MM.1S (cell line): ENCODE measurements around the gene POLR2J.
"Not testable (repeated sequence)": the region's sequence is repeated elsewhere in the genome, so short reads cannot be mapped to it uniquely, and the experiment has no call there.

Experiments
- DNase-seq: peaks from one replicate; pipeline ENCODE4 v3.0.0-alpha.2; 2015
- H2AFZ ChIP-seq: fragments of 300-600 bp; sonication (generic); 2 replicates; pipeline ENCODE4 v1.6.0; 2016; ENCODE audit warnings: antibody characterized with exemption, low read length
- H3F3A ChIP-seq: fragments of 300-600 bp; sonication (generic); 2 replicates; pipeline ENCODE4 v1.6.1; 2016; ENCODE audit warnings: mild to moderate bottlenecking, antibody characterized with exemption, low read length, moderate library complexity, mixed read lengths; ENCODE audit not compliant: insufficient read depth
- H3K27ac ChIP-seq: fragments of 300-600 bp; sonication (generic); 2 replicates; pipeline ENCODE4 v1.5.1; 2016; ENCODE audit warnings: mild to moderate bottlenecking, low read length
- H3K27me3 ChIP-seq: fragments of 300-600 bp; sonication (generic); replicated peaks from 2 replicates; pipeline ENCODE4 v1.6.0; 2016; ENCODE audit warnings: low read length; ENCODE audit not compliant: insufficient read depth
- H3K36me3 ChIP-seq: fragments of 300-600 bp; sonication (generic); replicated peaks from 2 replicates; pipeline ENCODE4 v1.6.1; 2016; ENCODE audit warnings: mild to moderate bottlenecking, low read length, mixed read lengths; ENCODE audit not compliant: insufficient read depth
- H3K4me1 ChIP-seq: fragments of 300-600 bp; sonication (generic); 2 replicates; pipeline ENCODE4 v1.6.1; 2016; ENCODE audit warnings: low read length, mixed read lengths
- H3K4me2 ChIP-seq: fragments of 300-600 bp; sonication (generic); 2 replicates; pipeline ENCODE4 v1.6.0; 2016; ENCODE audit warnings: low read depth, low read length
- H3K4me3 ChIP-seq: fragments of 300-600 bp; sonication (generic); 2 replicates; pipeline ENCODE4 v1.5.1; 2016; ENCODE audit warnings: low read length, mixed read lengths
- H3K79me2 ChIP-seq: fragments of 300-600 bp; sonication (generic); 2 replicates; pipeline ENCODE4 v1.6.1; 2016; ENCODE audit warnings: mixed run types, low read length, mixed read lengths
- H3K9ac ChIP-seq: fragments of 300-600 bp; sonication (generic); 2 replicates; pipeline ENCODE4 v1.6.1; 2016; ENCODE audit warnings: low read length, mixed read lengths
- H3K9me2 ChIP-seq: fragments of 300-600 bp; sonication (generic); replicated peaks from 2 replicates; pipeline ENCODE4 v1.6.1; 2016; ENCODE audit warnings: mild to moderate bottlenecking, low read length, mixed read lengths; ENCODE audit not compliant: insufficient read depth
- H3K9me3 ChIP-seq: fragments of 300-600 bp; sonication (generic); replicated peaks from 2 replicates; pipeline ENCODE4 v1.6.1; 2016; ENCODE audit warnings: mild to moderate bottlenecking, low read length, mixed read lengths; ENCODE audit not compliant: insufficient read depth
- H4K20me1 ChIP-seq: fragments of 300-600 bp; sonication (generic); 2 replicates; pipeline ENCODE4 v1.6.1; 2016; ENCODE audit warnings: mild to moderate bottlenecking, low read length, moderate library complexity, mixed read lengths; ENCODE audit not compliant: insufficient read depth
- TF ChIP-seq, protein P1 (sequence below): fragments of 300-600 bp; sonication (generic); IDR thresholded peaks from 2 replicates; pipeline ENCODE4 v1.5.1; 2016; ENCODE audit warnings: antibody characterized with exemption, low read length, mixed read lengths

The POLR2J gene

DNA sequence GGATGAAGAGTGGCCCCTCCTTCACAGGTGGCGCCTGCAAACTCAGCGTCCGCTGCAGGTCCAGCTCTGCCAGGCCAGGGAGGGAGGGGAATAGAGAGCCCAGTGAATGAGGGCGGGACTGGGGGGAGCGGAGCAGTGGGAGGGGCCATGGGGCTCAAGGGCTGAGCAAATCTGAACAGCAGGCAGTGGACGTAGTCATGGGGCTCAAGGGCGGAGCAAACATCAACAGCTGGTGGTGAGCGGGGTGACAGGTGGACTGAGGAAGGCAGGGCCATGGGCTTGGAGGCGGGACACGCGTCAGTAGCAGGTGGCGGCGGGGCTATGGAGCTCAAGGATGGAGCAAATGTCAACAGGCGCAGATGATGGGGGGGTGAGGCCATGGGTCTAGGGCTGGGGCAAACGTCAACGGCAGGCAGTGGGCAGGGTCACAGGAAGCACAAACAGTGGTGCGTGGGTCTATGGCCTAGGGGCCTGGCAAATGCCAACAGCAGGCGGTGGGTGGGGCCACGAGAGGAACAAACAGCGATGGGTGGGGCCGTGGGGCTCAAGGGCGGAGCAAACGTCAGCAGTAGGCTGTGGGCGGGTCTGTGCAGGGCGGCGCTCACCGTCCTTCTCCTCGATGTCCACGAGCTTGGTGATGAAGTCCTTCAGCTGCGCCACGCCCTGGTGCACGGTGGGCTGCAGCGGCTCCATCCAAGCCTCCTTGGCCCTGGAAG, 14.7 kb upstream of the POLR2J start:
- H2AFZ ChIP-seq, H3K4me2 ChIP-seq, H3K9ac ChIP-seq, H3K4me3 ChIP-seq, H3F3A ChIP-seq, H3K79me2 ChIP-seq, H3K27ac ChIP-seq, H3K4me1 ChIP-seq, H3K9me2 ChIP-seq, H3K9me3 ChIP-seq, H3K27me3 ChIP-seq, H3K36me3 ChIP-seq, H4K20me1 ChIP-seq, DNase-seq: not testable (repeated sequence)

DNA sequence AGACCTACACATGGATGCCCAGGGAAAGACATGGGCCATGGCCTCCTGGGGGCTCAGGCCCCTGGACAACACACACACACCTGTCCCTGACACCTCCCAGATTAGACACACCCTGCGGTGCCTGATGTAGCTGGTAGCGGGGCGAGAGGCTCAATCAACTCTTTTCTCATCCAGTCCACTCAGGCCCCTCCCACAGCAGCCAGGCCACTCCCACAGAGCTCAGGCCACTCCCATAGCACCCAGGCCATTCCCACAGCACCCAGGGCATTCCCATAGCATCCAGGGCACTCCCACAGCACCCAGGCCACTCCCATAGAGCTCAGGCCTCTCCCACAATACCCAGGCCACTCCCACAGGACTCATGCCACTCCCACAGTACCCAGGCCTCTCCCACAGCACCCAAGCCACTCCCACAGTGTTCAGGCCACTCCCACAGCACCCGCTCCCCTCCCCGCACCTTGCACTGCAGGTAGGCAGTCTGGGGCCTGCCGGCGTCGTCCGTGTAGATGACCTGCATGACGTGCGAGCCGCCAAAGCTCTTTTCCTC, 11.9 kb upstream of the POLR2J start:
- not testable (repeated sequence) for H3K4me3 ChIP-seq, H3K27ac ChIP-seq, H3K9me2 ChIP-seq, H3K27me3 ChIP-seq, DNase-seq, H3K4me1 ChIP-seq, H3K9me3 ChIP-seq, H3K36me3 ChIP-seq, H4K20me1 ChIP-seq, H2AFZ ChIP-seq, H3K9ac ChIP-seq, H3K79me2 ChIP-seq, H3F3A ChIP-seq, H3K4me2 ChIP-seq

DNA sequence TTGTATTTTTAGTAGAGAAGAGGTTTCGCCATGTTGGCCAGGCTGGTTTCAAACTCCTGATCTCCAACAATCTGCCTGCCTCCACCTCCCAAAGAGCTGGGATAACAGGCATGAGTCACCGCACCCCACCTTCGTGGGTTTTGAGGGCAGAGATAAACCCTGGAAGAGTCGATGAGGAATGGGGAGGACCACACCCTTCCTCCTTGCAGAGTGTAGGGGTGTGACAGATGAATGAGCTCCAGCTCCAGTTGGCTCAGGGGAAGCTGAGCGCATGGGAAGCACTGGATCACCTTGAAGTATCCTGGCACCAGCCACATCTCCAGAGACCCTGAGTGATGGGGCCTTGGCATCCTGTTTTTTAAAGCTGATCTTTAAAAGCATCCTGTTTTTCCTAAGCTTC, 5.6 kb upstream of the POLR2J start:
- not testable (repeated sequence) for H3K9ac ChIP-seq, DNase-seq, H3K27me3 ChIP-seq, H3K4me3 ChIP-seq, H3K27ac ChIP-seq, H3K4me2 ChIP-seq, H4K20me1 ChIP-seq, H3K79me2 ChIP-seq, H2AFZ ChIP-seq, H3F3A ChIP-seq, H3K9me2 ChIP-seq, H3K36me3 ChIP-seq, H3K4me1 ChIP-seq, H3K9me3 ChIP-seq

DNA sequence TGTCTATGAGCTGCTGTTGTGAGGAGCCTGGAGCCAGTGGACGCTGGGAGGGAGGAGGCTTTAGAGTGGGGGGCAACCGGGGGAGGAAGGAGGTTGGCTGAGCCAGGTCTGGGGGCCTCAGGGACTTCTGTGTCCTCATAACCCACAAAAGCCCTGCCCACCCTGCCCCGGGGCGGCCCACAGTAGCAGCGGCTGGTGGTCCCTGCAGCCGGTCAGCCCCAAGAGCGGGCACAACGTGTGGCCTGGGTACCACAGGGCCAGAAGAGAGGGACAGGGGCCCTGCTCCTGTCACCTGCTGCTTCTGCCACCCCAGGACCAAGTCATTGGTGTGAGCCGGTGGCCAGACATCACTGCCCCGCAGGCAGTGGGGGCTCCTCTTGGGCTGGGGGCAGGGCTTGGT, 3.2 kb upstream of the POLR2J start:
- H3K9ac ChIP-seq, DNase-seq, H3K79me2 ChIP-seq, H4K20me1 ChIP-seq, H3K9me2 ChIP-seq, H3F3A ChIP-seq, H2AFZ ChIP-seq, H3K27me3 ChIP-seq, H3K4me3 ChIP-seq, H3K27ac ChIP-seq, H3K4me1 ChIP-seq, H3K36me3 ChIP-seq, H3K4me2 ChIP-seq, H3K9me3 ChIP-seq: not testable (repeated sequence)

DNA sequence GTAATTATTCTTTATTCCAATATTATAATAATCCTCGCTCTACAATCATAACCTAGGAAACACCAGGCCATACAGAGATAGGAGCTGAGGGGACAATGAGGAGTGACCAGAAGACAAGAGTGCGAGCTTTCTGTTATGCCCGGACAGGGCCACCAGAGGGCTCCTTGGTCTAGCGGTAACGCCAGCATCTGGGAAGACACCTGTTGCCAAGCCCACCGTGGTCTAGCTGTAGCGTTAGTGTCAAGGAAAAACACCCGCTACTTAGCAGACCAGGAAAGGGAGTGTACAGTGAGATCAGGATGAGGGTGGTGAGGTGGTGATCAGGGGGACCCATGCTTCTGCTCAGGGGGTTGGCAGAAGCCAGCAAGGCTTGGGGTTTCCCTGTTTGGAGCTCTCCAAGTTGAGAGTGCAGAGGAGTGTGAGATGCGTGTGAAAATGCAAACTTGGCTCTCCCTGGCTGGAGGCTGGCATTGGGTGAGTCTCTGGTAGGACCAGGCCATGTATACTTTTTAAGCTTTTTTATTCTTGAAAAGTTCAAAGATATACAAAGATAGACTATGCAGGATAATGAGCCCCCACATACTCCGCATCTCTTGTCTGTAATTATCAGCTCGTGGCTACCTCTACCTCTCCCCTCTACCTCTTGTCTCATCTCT, 1.4 kb upstream of the POLR2J start:
- not testable (repeated sequence) for H3F3A ChIP-seq, H3K9me2 ChIP-seq, H3K9ac ChIP-seq, H3K27me3 ChIP-seq, H2AFZ ChIP-seq, DNase-seq, H3K4me3 ChIP-seq, H3K36me3 ChIP-seq, H3K4me1 ChIP-seq, H3K9me3 ChIP-seq, H3K4me2 ChIP-seq, H3K79me2 ChIP-seq, H3K27ac ChIP-seq, H4K20me1 ChIP-seq
- TF ChIP-seq, protein P1, sequence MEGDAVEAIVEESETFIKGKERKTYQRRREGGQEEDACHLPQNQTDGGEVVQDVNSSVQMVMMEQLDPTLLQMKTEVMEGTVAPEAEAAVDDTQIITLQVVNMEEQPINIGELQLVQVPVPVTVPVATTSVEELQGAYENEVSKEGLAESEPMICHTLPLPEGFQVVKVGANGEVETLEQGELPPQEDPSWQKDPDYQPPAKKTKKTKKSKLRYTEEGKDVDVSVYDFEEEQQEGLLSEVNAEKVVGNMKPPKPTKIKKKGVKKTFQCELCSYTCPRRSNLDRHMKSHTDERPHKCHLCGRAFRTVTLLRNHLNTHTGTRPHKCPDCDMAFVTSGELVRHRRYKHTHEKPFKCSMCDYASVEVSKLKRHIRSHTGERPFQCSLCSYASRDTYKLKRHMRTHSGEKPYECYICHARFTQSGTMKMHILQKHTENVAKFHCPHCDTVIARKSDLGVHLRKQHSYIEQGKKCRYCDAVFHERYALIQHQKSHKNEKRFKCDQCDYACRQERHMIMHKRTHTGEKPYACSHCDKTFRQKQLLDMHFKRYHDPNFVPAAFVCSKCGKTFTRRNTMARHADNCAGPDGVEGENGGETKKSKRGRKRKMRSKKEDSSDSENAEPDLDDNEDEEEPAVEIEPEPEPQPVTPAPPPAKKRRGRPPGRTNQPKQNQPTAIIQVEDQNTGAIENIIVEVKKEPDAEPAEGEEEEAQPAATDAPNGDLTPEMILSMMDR, result peak; percentile 21

DNA sequence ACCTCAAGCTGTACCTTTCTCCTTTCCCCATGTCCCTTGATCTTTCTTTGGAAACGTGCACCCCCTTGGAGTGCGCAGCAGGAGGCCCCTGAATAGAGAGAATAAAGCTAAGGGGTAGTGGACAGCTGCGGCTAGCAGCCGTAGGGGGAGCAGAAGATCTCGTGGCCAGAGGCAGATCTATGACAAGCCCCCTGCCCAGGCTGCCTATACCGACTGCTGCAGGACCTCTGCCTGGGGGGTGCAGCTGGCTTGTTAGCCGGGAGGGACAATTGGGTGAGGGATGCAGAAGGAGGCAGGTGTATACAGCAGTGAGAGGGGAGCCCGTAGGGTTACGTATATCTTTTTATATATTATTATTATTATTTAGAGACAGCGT, 475 bp upstream of the POLR2J start:
- not testable (repeated sequence) for H3K9me3 ChIP-seq, H3K27me3 ChIP-seq, H3K4me1 ChIP-seq, DNase-seq, H3K4me3 ChIP-seq, H3F3A ChIP-seq, H2AFZ ChIP-seq, H3K9ac ChIP-seq, H3K9me2 ChIP-seq, H3K79me2 ChIP-seq, H3K36me3 ChIP-seq, H4K20me1 ChIP-seq, H3K4me2 ChIP-seq, H3K27ac ChIP-seq

DNA sequence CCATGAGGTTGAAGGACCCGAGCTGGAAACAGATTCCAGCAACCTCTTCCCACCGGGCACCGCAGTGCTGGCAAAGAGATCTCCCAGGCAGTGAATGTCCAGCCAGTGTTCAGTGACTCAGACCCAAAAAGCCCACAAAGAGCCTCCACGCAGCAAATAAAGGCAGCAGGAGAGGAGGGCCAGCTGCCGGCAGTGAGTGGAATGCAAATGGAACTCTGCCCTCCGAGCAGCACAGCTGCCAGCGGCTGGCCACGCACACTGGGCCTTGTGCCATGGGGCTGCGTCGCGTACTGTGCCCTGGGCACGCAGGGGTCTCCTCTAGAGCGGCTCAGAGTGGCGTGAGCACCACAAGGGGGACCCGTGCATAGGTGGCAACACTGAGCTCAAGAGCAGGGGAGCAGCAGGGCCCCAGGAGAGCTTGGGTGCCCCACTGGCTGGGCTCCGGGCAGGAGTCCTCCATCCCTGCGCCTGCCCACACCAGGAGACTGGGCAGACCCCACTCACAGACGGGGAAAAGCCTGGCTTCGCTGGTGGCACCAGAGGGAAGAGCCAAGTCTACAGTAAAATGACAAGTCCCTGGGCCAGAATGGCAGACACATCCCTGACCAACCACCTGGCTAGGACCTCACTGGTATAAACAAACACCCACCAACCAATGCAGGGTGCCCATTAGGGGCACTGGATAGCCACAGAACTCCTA, 3.8 kb downstream of the POLR2J start:
- H3K79me2 ChIP-seq, result peaks cover 21% of the 10 kb centered on the region
- not testable (repeated sequence) for H3K9me2 ChIP-seq, H3K4me1 ChIP-seq, H3K27me3 ChIP-seq, H3K9ac ChIP-seq, H3K4me3 ChIP-seq, H4K20me1 ChIP-seq, H3F3A ChIP-seq, H3K36me3 ChIP-seq, H3K27ac ChIP-seq, DNase-seq, H3K4me2 ChIP-seq, H2AFZ ChIP-seq, H3K9me3 ChIP-seq
